Mononuclear cell (primary cell): ENCODE data around the gene PLEKHM3. TPM values are rescaled to one million over a fixed set of nuclear protein-coding genes. Genes with fewer than 3 reads are reported as not detected.
A peak's percentile ranks its signal among the peaks of the same experiment; 100 is the strongest.

Experiments
- H3K27me3 ChIP-seq: 2 replicates; pipeline ENCODE4 v1.6.0; 2011; ENCODE audit warnings: low read length, control low read depth; ENCODE audit not compliant: insufficient read depth
- H3K4me1 ChIP-seq: 2 replicates; pipeline ENCODE4 v1.5.1; 2011; ENCODE audit warnings: mild to moderate bottlenecking, low read length, control low read depth; ENCODE audit not compliant: insufficient read depth
- H3K4me3 ChIP-seq: 2 replicates; pipeline ENCODE4 v1.5.1; 2011; ENCODE audit warnings: mild to moderate bottlenecking, low read length, moderate library complexity
- H3K9me3 ChIP-seq: 2 replicates; pipeline ENCODE4 v1.5.1; 2011; ENCODE audit warnings: low read depth, mild to moderate bottlenecking, control low read depth, low read length
- total RNA-seq: library from RNA; depleted of rRNA; stranded (reverse); fragments of >200 nt; gene quantifications from one replicate; pipeline ENCODE4 v1.2.3, GENCODE V29; 2012

The PLEKHM3 gene
- total RNA-seq = 22.7 TPM

GRCh38 chr2:208025037-208025813 lies at the start of gene PLEKHM3:
TSS of gene PLEKHM3 (minus strand) at chr2:208025527. CDS start at chr2:208001639, 23,888 bp downstream.
- no peaks in the 10 kb centered on the region for H3K9me3 ChIP-seq
- peaks cover 14% of the 10 kb centered on the region for H3K4me1 ChIP-seq
- H3K27me3 ChIP-seq = no peaks in the 10 kb centered on the region
- H3K4me3 ChIP-seq = peak within 1 kb of the TSS; percentile 72

- Histone ChIP-seq H3K4me3 (no peak overlapping the region), H3K4me1 (no peaks in the 10 kb centered on the region), H3K27me3 (no peaks in the 10 kb centered on the region), H3K9me3 (no peaks in the 10 kb centered on the region)
These were observed 49.5 kb upstream of the PLEKHM3 start for GRCh38 chr2:208074610-208075356.

- Histone ChIP-seq H3K4me3 (no peak overlapping the region), H3K4me1 (no peaks in the 10 kb centered on the region), H3K9me3 (no peaks in the 10 kb centered on the region)
These were observed 47.0 kb upstream of the PLEKHM3 start for GRCh38 chr2:208072250-208072892.

GRCh38 chr2:208069186-208069585 lies 43.9 kb upstream of the PLEKHM3 start:
- Histone ChIP-seq H3K4me1 (peaks cover 6% of the 10 kb centered on the region), H3K27me3 (no peaks in the 10 kb centered on the region), H3K9me3 (no peaks in the 10 kb centered on the region), H3K4me3 (no peak overlapping the region)

More at GRCh38 chr2:208072250-208072892, 47.0 kb upstream of the PLEKHM3 start:
- no peaks in the 10 kb centered on the region for H3K27me3 ChIP-seq

- no peak overlapping the region for H3K4me3 ChIP-seq
- no peaks in the 10 kb centered on the region for H3K27me3 ChIP-seq
- H3K9me3 ChIP-seq = no peaks in the 10 kb centered on the region
- peaks cover 9% of the 10 kb centered on the region for H3K4me1 ChIP-seq
These were observed 40.7 kb upstream of the PLEKHM3 start for GRCh38 chr2:208066016-208066415.

- Histone ChIP-seq H3K4me3 (no peak overlapping the region), H3K9me3 (no peaks in the 10 kb centered on the region), H3K27me3 (no peaks in the 10 kb centered on the region), H3K4me1 (peaks cover 9% of the 10 kb centered on the region)
These were observed 40.1 kb upstream of the PLEKHM3 start for GRCh38 chr2:208065476-208065875.

GRCh38 chr2:208064220-208064961 lies 39.1 kb upstream of the PLEKHM3 start:
- Histone ChIP-seq H3K9me3 (no peaks in the 10 kb centered on the region), H3K4me3 (no peak overlapping the region), H3K27me3 (no peaks in the 10 kb centered on the region), H3K4me1 (peaks cover 9% of the 10 kb centered on the region)

GRCh38 chr2:208062961-208063360 lies 37.6 kb upstream of the PLEKHM3 start:
- H3K4me3 ChIP-seq = no peak overlapping the region
- peaks cover 9% of the 10 kb centered on the region for H3K4me1 ChIP-seq
- H3K27me3 ChIP-seq = no peaks in the 10 kb centered on the region
- H3K9me3 ChIP-seq = no peaks in the 10 kb centered on the region

GRCh38 chr2:208062113-208062512 lies 36.8 kb upstream of the PLEKHM3 start:
- Histone ChIP-seq H3K9me3 (no peaks in the 10 kb centered on the region), H3K4me1 (peaks cover 9% of the 10 kb centered on the region), H3K4me3 (no peak overlapping the region), H3K27me3 (no peaks in the 10 kb centered on the region)

- H3K27me3 ChIP-seq = no peaks in the 10 kb centered on the region
- no peaks in the 10 kb centered on the region for H3K9me3 ChIP-seq
- no peak overlapping the region for H3K4me3 ChIP-seq
- peaks cover 3% of the 10 kb centered on the region for H3K4me1 ChIP-seq
These were observed 31.8 kb upstream of the PLEKHM3 start for GRCh38 chr2:208057108-208057507.

- H3K4me3 ChIP-seq = no peak overlapping the region
- H3K4me1 ChIP-seq = peaks cover 15% of the 10 kb centered on the region
- H3K9me3 ChIP-seq = no peaks in the 10 kb centered on the region
- H3K27me3 ChIP-seq = no peaks in the 10 kb centered on the region
These were observed 24.1 kb upstream of the PLEKHM3 start for GRCh38 chr2:208049441-208049840.

GRCh38 chr2:208049006-208049405 lies 23.7 kb upstream of the PLEKHM3 start:
- no peaks in the 10 kb centered on the region for H3K9me3 ChIP-seq
- H3K4me1 ChIP-seq = peaks cover 15% of the 10 kb centered on the region
- no peak overlapping the region for H3K4me3 ChIP-seq
- no peaks in the 10 kb centered on the region for H3K27me3 ChIP-seq

- H3K4me3 ChIP-seq = no peak overlapping the region
- peaks cover 15% of the 10 kb centered on the region for H3K4me1 ChIP-seq
- H3K27me3 ChIP-seq = no peaks in the 10 kb centered on the region
- no peaks in the 10 kb centered on the region for H3K9me3 ChIP-seq
These were observed 22.5 kb upstream of the PLEKHM3 start for GRCh38 chr2:208047840-208048239.

- Histone ChIP-seq H3K4me1 (peaks cover 12% of the 10 kb centered on the region), H3K9me3 (no peaks in the 10 kb centered on the region), H3K27me3 (no peaks in the 10 kb centered on the region), H3K4me3 (no peak overlapping the region)
These were observed 21.4 kb upstream of the PLEKHM3 start for GRCh38 chr2:208046686-208047085.

GRCh38 chr2:208042450-208042849 lies 17.1 kb upstream of the PLEKHM3 start:
- H3K4me3 ChIP-seq = no peak overlapping the region
- no peaks in the 10 kb centered on the region for H3K9me3 ChIP-seq
- no peaks in the 10 kb centered on the region for H3K4me1 ChIP-seq

More at GRCh38 chr2:208042450-208042849, 17.1 kb upstream of the PLEKHM3 start:
- no peaks in the 10 kb centered on the region for H3K27me3 ChIP-seq
